CD4-positive, alpha-beta T cell treated with Interleukin-4 for 1 hour (primary cell): ENCODE data around the gene STUM.
A peak's percentile ranks its signal among the peaks of the same experiment; 100 is the strongest.
"Not testable (repeated sequence)": the region's sequence is repeated elsewhere in the genome, so short reads cannot be mapped to it uniquely, and the experiment has no call there.

Experiments used
- DNase-seq, 2 donors: peaks; one replicate each; pipeline ENCODE4 v3.0.0-alpha.2; 2020 to 2022

Gene STUM

GRCh38 chr1:226606311-226607267 is 58.0 kb downstream of the STUM start:
- DNase-seq, result no peak

DNA sequence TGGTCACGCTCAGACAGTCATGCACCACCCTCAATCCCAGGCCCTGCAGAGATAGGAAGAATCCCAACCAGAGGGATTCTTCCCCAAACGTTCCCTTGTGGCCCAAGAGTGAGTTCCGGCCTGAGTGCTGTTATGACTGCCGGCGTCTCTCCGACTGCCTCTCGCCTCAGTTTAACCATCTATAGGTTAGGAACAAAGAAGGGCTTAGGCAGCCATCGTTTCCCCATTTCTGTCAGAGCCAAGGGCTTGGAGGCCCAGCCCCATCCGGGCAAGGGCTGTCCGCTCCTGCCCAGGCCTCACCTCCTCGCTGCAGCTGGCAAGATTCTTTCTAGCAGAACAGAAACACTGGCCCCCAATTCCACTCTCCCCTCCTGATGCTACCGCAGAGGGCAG is 58.7 kb downstream of the STUM start:
- DNase-seq, result no peak

- no peak for DNase-seq
These were observed 59.3 kb downstream of the STUM start for GRCh38 chr1:226607821-226608220.

- peak; percentile 59 to 68 for DNase-seq
These were observed 60.3 kb downstream of the STUM start for GRCh38 chr1:226608699-226609505.

DNA sequence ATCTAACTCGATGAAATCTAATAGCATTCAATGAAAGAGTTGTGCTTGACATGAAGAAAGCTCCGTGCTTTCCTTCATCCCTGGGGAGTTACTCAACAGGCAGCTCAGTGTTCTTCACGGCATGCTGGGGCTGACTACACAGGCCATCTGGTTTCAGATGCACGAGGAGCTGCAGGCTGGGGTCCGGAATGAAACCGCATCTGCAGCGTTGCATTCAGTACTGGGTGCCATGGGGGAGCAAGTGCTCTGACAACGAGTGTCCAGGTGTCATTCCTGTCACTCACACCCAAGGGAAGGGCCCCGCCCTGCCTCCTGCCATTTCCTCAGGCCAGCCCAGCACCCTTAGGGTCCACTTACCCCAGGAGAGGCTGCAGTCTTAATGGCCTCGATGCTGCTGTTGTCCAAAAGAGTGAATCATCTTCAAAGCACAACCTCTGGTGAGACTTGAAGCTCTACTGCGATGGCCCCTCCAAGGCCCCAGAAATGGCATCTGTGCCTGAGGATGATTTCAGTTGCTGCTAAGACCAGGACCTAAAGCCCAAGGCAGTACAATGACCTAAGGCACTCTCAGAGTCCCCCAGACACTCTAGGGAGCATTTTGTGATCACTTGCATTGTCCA is 61.4 kb downstream of the STUM start:
- no peak for DNase-seq

DNA sequence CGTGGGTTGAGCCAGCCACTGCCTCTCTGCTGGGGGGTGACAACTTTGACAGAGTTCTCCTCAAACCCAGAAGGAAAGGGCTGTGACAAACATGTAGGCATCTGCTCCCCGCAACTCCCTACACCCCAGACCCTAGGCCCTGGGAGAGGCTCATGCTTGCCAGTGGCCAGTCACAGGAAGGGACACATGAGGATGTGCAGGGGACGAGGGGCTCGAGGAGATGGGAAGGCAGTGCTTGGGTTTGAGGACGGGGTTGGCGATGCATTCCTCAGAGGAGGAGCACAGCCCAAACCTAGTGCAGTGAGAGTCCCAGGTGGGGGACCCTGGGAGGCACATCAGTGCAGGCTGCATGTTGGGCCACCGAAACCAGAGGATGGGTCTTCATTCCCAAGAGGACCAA is 62.1 kb downstream of the STUM start:
- DNase-seq, result no peak

DNA sequence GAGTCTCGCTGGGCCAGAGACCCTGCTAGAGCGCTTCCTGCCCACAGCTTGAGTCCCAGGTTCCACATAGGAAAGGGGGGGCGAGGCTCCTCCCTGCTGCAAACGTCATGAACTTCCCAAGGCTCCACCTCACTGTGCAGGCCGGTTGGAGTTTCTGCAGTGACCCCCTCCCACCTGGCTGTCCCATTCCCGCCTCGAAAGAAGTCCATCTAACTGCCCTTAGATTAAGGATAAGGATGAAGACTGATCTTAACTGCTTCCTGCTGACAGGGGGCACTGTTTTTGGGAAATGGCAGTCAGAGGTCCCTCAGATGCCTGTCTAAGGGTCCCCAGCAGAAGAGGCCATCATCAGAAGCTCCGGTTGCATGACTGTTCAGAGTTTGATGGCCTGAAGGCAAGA is 62.7 kb downstream of the STUM start:
- no peak for DNase-seq

- DNase-seq, result not testable (repeated sequence)
These were observed 63.4 kb downstream of the STUM start for GRCh38 chr1:226611980-226612379.

DNA sequence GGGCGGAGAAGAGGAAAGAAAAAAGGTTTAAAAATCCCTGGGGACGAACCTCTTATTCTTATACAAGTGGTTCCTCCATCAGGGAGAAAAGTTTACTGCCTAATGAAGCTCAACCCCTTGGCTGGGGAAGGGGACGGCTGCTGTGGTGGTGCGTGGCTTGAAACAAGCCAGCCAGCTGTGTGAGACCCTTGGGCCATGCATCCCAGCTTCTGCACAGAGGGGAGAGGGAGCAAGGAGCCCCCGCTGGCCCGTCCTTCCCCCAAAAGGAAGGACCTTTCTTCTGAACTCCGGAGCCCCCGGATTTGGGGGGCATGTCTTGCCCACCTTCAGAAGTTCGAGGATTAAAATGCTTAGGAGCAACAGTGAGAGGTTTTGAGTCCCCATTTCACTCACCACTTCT is 67.3 kb downstream of the STUM start:
- no peak for DNase-seq

DNA sequence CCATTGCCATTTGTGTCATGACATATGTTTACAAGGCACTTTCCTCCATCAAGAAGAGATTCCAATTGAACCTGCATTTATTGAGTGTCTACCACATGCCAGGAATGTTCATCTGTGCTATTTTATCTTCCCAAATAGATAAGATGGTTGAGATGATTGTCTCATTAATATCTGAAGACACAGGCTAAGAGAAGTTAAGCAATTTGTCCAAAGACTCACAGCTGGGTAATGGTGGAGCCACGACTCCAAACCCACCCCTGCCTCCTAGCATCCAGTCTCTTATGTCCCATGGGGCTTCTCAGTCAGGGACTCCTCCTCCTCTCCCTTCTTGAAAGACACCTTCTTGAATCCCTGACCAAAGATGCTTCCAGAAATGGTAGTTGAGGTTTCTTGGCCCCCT is 68.1 kb downstream of the STUM start:
- DNase-seq, result no peak

DNA sequence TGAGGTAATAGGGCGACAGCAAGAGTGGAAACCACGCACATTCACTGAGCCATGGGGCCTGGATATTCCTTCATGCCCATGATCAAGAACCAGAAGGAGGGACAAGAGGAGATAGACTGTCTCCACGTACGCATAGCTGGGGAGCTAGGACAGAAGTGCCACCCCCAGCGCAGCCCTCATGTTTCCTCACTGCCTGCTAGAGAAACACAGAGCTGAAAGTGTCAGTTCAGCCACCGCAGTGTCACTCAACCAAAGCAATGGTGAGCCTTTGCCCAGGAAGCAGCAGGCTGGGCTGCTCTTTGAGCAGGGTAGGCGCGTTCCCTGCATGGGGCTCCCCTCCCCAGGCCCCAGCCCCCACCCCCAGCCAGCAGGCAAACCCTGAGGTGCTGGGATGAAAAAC is 68.5 kb downstream of the STUM start:
- no peak for DNase-seq

GRCh38 chr1:226617719-226618118 is 69.2 kb downstream of the STUM start:
- DNase-seq, result not testable (repeated sequence)

DNA sequence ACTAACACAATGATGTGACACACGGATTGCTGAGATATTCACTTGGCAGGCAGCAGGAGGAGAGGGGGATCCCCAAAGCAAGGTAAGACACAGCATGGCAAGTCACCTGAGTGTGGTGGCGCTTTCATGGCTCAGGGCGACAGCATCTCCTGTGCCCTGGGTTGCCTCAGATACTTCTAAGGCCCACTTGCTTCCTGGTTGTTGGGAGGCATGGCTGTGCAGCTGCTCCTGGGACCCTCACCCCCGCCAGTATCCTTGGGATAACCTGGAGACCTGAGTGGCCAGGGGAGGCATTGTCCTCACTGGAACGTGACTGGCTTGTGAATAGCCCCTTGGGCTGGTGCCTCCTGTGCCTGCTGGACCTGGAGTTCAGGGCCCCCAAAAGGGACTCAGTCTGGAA is 69.8 kb downstream of the STUM start:
- DNase-seq, result no peak

DNA sequence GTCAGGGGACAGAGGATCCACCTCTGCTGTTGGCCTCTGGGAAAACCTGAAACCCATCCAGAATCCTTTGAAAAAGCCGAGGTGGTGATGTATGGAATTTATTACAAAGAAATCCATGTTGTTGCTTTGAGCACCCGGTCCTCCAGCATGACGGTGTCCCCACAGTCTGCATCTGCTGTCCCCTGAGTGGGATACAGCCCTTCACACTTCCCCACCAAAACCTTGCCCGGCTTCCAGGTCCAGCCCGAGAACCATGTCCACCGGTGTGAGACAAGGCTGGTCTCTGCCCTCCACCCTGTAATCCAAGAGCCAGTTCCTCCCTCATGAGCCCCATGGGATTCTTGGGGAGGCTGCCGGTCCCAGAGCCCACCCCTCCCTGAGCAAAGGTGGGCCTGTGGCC is 70.5 kb downstream of the STUM start:
- no peak for DNase-seq

DNA sequence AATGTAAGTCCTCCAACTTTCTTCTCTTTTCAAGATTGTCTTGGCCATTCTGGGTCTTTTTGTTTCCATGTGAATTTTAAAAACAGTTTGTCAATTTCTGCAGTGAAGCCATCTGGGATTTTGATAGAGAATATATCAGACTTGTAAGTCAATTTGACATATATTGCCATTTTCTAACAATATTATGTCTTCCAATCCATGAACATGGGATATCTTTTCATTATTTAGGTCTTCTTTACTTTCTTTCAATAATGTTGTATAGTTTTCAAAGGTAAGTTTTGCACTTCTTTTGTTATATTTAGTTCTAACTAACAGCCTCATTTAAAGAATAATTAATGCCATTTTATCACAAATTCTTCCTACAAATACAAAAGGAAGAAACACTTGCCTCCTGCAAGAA is 73.4 kb downstream of the STUM start:
- DNase-seq, result no peak

GRCh38 chr1:226624526-226624925 is 76.0 kb downstream of the STUM start:
- DNase-seq, result no peak

DNA sequence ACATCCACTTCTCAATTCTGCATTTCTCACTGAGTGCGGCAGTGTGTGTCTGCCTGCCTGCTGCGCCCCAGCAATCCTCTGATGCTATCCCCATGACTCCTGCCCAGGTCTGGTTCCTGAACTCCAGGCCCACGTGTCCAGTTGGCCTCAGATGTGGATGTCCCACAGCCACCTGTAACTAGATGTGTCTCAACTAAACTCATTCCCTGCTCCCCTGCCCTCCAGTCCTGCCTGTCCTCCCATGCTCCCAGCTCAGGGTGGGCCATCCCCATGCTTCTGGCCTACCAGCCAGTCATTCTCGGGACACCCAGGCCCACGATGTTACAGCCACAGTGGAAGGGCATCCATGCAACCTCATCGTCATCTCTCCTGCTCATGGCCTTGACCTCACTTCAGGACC is 76.8 kb downstream of the STUM start:
- no peak for DNase-seq

DNA sequence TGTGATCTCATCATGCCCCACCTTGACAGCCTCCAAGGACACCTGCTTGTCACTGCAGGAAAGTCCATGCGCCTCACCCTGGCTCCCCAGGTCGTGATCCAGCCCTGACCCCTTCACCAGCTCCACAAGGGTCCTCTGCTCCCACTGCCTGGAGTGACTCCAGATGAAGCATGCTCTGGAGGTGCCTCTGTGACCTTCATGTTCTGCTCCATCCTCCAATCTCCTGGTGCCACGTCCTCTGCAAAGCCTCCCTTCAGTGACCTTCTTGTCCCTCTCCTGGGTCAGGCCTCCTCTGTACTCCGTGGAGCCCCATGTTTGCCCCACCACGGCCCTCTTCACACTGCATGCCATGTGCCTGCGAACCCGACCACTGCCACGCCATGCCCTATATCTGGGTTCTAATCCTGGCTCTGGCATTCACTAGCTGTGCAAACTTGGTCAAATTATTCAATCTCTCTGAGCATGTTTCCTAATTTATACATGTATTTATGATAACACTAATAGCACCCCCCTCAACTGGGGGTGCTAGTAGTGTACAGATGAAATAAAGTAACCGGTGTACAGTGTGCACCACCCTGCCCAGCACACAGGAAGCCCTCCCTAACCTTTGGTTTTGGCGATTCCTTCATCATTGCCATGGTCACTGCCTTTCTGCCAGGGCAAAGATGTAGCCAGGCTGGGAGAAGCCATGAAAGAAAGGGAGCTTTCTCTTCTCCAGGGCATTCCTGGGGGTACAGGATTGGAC is 77.4 kb downstream of the STUM start:
- no peak for DNase-seq

GRCh38 chr1:226626577-226626956 is 78.0 kb downstream of the STUM start:
- peak; percentile 78 to 82 for DNase-seq

- no peak for DNase-seq
These were observed 78.6 kb downstream of the STUM start for GRCh38 chr1:226627050-226627755.

- no peak for DNase-seq
These were observed 79.5 kb downstream of the STUM start for GRCh38 chr1:226627924-226628611.
